CD14-positive monocyte (primary cell): ENCODE measurements around the gene LAMC1. TPM values are rescaled to one million over a fixed set of nuclear protein-coding genes. Genes with fewer than 3 reads are reported as not detected.

ENCODE experiments used
- DNase-seq, 3 donors: peaks; one replicate each; pipeline ENCODE4 v3.0.0-alpha.2; 2011 to 2022
- H2AFZ ChIP-seq: 2 replicates; pipeline ENCODE4 v1.6.0; 2012; ENCODE audit warnings: mild to moderate bottlenecking, low read depth, low read length, inconsistent platforms; ENCODE audit not compliant: insufficient read depth, poor library complexity, severe bottlenecking
- H3K27ac ChIP-seq, 2 donors: 1 replicate in 1 of 2; 2 replicates in 1 of 2; pipeline ENCODE4 v1.5.1; 2012 to 2013; ENCODE audit warnings: low read length in 2 of 2, control low read depth in 1 of 2, inconsistent platforms in 1 of 2, low read depth in 1 of 2, mild to moderate bottlenecking in 1 of 2
- H3K27me3 ChIP-seq, 2 donors: one replicate each; pipeline versions ENCODE4 v1.6.0 to v1.6.1; 2011 to 2013; ENCODE audit warnings: low read length in 2 of 2; ENCODE audit not compliant: control insufficient read depth in 2 of 2, insufficient read depth in 2 of 2
- H3K36me3 ChIP-seq, 2 donors: replicated peaks in 1 of 2; 1 replicate in 1 of 2; 2 replicates in 1 of 2; pipeline versions ENCODE4 v1.5.1 to v1.6.1; 2012 to 2013; ENCODE audit warnings: low read length in 2 of 2, control low read depth in 1 of 2, inconsistent platforms in 1 of 2, mild to moderate bottlenecking in 1 of 2; ENCODE audit not compliant: insufficient read depth in 2 of 2, control insufficient read depth in 1 of 2
- H3K4me1 ChIP-seq, 2 donors: 1 replicate in 1 of 2; 2 replicates in 1 of 2; pipeline versions ENCODE4 v1.5.1 to v1.6.1; 2012 to 2013; ENCODE audit warnings: low read length in 2 of 2, control low read depth in 1 of 2, inconsistent platforms in 1 of 2, mild to moderate bottlenecking in 1 of 2, moderate library complexity in 1 of 2; ENCODE audit not compliant: insufficient read depth in 2 of 2, control insufficient read depth in 1 of 2
- H3K4me2 ChIP-seq: replicated peaks from 2 replicates; pipeline ENCODE3; 2012; ENCODE audit warnings: low read length, moderate library complexity, mild to moderate bottlenecking; ENCODE audit not compliant: poor library complexity, severe bottlenecking; ENCODE audit errors: extremely low read depth
- H3K4me3 ChIP-seq, 3 experiments: fragments of 200-600 bp in 1 of 3; sonication (generic) in 1 of 3; replicated peaks in 1 of 3; 1 replicate in 2 of 3; 2 replicates in 1 of 3; pipeline ENCODE4 v1.5.1; 2011 to 2013; ENCODE audit warnings: low read length in 3 of 3, mild to moderate bottlenecking in 3 of 3, control low read depth in 2 of 3, low read depth in 2 of 3, inconsistent platforms in 1 of 3, moderate library complexity in 1 of 3
- H3K79me2 ChIP-seq: 2 replicates; pipeline ENCODE4 v1.6.0; 2012; ENCODE audit warnings: mild to moderate bottlenecking, control low read depth, inconsistent platforms, low read length, moderate library complexity; ENCODE audit not compliant: insufficient read depth
- H3K9ac ChIP-seq: 2 replicates; pipeline ENCODE4 v1.6.0; 2017; ENCODE audit warnings: low read length, mild to moderate bottlenecking; ENCODE audit not compliant: insufficient read depth, poor library complexity, severe bottlenecking
- H3K9me3 ChIP-seq, 2 donors: replicated peaks in 1 of 2; 1 replicate in 1 of 2; 2 replicates in 1 of 2; pipeline versions ENCODE4 v1.5.1 to v1.6.1; 2012 to 2013; ENCODE audit warnings: low read length in 2 of 2, control low read depth in 1 of 2; ENCODE audit not compliant: control insufficient read depth in 1 of 2, insufficient read depth in 1 of 2
- H4K20me1 ChIP-seq: 2 replicates; pipeline ENCODE4 v1.6.0; 2012; ENCODE audit warnings: mild to moderate bottlenecking, low read length, control low read depth, moderate library complexity; ENCODE audit not compliant: insufficient read depth
- H3K27ac Mint-ChIP-seq, 7 donors: one replicate each; pipeline ENCODE4 v1.8.0; 2020; ENCODE audit warnings: mild to moderate bottlenecking in 7 of 7, mixed read lengths in 7 of 7, moderate library complexity in 6 of 7, inconsistent platforms in 2 of 7
- H3K27me3 Mint-ChIP-seq, 3 donors: one replicate each; pipeline ENCODE4 v1.8.0; 2021 to 2022; ENCODE audit warnings: low read depth in 3 of 3, mild to moderate bottlenecking in 3 of 3, mixed read lengths in 3 of 3, moderate library complexity in 3 of 3, inconsistent platforms in 1 of 3
- H3K36me3 Mint-ChIP-seq, 2 donors: one replicate each; pipeline ENCODE4 v1.8.0; 2020; ENCODE audit warnings: mixed read lengths in 2 of 2, inconsistent platforms in 1 of 2, mild to moderate bottlenecking in 1 of 2
- H3K4me1 Mint-ChIP-seq: one replicate; pipeline ENCODE4 v1.8.0; 2020; ENCODE audit warnings: mild to moderate bottlenecking, mixed read lengths
- H3K4me3 Mint-ChIP-seq, 2 donors: one replicate each; pipeline ENCODE4 v1.8.0; 2020; ENCODE audit warnings: mild to moderate bottlenecking in 2 of 2, mixed read lengths in 2 of 2, moderate library complexity in 1 of 2
- H3K9me3 Mint-ChIP-seq, 7 donors: one replicate each; pipeline ENCODE4 v1.8.0; 2020 to 2022; ENCODE audit warnings: mixed read lengths in 7 of 7, mild to moderate bottlenecking in 6 of 7, moderate library complexity in 6 of 7, inconsistent platforms in 2 of 7
- WGBS: methylation state at CpG from one replicate; pipeline ENCODE4 v1.1.5; 2013; ENCODE audit warnings: missing lambda C conversion rate; ENCODE audit not compliant: insufficient coverage; 5-methylcytosine and 5-hydroxymethylcytosine counted together
- intact Hi-C, 2 donors: fragments of 100-400 bp; cut with micrococcal nuclease; formaldehyde crosslinking; loops; one replicate each; pipeline versions ENCODE4 v1.15.0 to v1.15.1; 2023
- polyA plus RNA-seq, 3 donors: library from polyadenylated mRNA; depleted of rRNA in 1 of 3; unstranded in 2 of 3; stranded (reverse) in 1 of 3; fragments of 300-500 nt in 2 of 3; fragments of >200 nt in 1 of 3; fragmentation: Illumina TruSeq in 2 of 3; gene quantifications; 1 replicate in 2 of 3; 2 replicates in 1 of 3; pipeline ENCODE4 v1.2.3, GENCODE V29; 2012 to 2021
- TF ChIP-seq, protein P1 (sequence below): fragments of 200-600 bp; IDR thresholded peaks from one replicate; pipeline ENCODE4 v1.8.0; 2022; ENCODE audit warnings: antibody characterized with exemption, mild to moderate bottlenecking

LAMC1 gene
- polyA plus RNA-seq, 3 donors: 0.34 to 1.7 (median 0.95) TPM

- no peaks in the 10 kb centered on the region for H3K36me3 Mint-ChIP-seq
- no peaks in the 10 kb centered on the region for H3K4me1 Mint-ChIP-seq
- H3K36me3 ChIP-seq: no peaks in the 10 kb centered on the region
- TF ChIP-seq, protein P1, sequence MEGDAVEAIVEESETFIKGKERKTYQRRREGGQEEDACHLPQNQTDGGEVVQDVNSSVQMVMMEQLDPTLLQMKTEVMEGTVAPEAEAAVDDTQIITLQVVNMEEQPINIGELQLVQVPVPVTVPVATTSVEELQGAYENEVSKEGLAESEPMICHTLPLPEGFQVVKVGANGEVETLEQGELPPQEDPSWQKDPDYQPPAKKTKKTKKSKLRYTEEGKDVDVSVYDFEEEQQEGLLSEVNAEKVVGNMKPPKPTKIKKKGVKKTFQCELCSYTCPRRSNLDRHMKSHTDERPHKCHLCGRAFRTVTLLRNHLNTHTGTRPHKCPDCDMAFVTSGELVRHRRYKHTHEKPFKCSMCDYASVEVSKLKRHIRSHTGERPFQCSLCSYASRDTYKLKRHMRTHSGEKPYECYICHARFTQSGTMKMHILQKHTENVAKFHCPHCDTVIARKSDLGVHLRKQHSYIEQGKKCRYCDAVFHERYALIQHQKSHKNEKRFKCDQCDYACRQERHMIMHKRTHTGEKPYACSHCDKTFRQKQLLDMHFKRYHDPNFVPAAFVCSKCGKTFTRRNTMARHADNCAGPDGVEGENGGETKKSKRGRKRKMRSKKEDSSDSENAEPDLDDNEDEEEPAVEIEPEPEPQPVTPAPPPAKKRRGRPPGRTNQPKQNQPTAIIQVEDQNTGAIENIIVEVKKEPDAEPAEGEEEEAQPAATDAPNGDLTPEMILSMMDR: no peak
- H2AFZ ChIP-seq: no peak overlapping the region
- no peaks in the 10 kb centered on the region for H3K4me1 ChIP-seq
- no peak overlapping the region for H3K9ac ChIP-seq
- intact Hi-C loops: no loop called here
- H3K27me3 ChIP-seq: no peaks in the 10 kb centered on the region
- H3K4me2 ChIP-seq: no peak overlapping the region
- H3K4me3 Mint-ChIP-seq: no peak overlapping the region
- peaks cover 0 to 9% (median 6%) of the 10 kb centered on the region in 7 donors for H3K9me3 Mint-ChIP-seq
- 100% methylated on average over 2 of the region's 7 CpGs for WGBS
- peaks cover 0 to 7% (median 1%) of the 10 kb centered on the region in 3 donors for H3K27me3 Mint-ChIP-seq
- DNase-seq: no peak
- no peak overlapping the region for H3K4me3 ChIP-seq
- H3K9me3 ChIP-seq: no peaks in the 10 kb centered on the region
- H3K79me2 ChIP-seq: no peaks in the 10 kb centered on the region
- H3K27ac Mint-ChIP-seq: no peak overlapping the region
- no peaks in the 10 kb centered on the region for H4K20me1 ChIP-seq
- H3K27ac ChIP-seq: no peak overlapping the region
These were observed 39.1 kb upstream of the LAMC1 start for GRCh38 chr1:182984138-182984537.

DNA sequence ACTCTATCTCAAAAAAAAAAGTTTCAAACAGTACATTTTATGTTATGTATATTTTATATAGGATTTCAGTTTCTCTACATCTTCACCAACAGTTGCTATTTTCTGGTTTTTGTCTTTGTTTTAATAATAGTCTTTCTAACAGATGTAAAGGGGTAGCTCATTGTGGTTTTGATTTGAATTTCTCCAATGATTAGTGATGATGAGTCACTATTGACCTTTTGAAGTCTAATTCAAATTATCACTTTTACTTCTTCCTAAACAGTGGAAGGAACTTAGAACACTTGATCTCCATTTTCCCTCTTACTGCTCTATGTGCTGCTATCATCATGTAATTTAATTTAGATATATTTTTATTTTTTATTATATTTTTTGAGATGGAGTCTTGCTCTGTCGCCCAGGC lies 38.6 kb upstream of the LAMC1 start:
- H3K36me3 Mint-ChIP-seq: no peaks in the 10 kb centered on the region
- Histone ChIP-seq H3K9ac (no peak overlapping the region), H3K4me2 (no peak overlapping the region), H3K9me3 (no peaks in the 10 kb centered on the region), H3K27me3 (no peaks in the 10 kb centered on the region), H3K79me2 (no peaks in the 10 kb centered on the region), H2AFZ (no peak overlapping the region), H3K4me3 (no peak overlapping the region), H3K36me3 (no peaks in the 10 kb centered on the region), H3K4me1 (no peaks in the 10 kb centered on the region), H4K20me1 (no peaks in the 10 kb centered on the region), H3K27ac (no peak overlapping the region)
- H3K9me3 Mint-ChIP-seq: peaks cover 0 to 9% (median 6%) of the 10 kb centered on the region in 7 donors
- H3K27ac Mint-ChIP-seq: no peak overlapping the region
- no peaks in the 10 kb centered on the region for H3K4me1 Mint-ChIP-seq
- no CpG with 5 or more reads among the region's 1 CpG for WGBS
- H3K27me3 Mint-ChIP-seq: peaks cover 0 to 7% (median 1%) of the 10 kb centered on the region in 3 donors
- DNase-seq: no peak
- H3K4me3 Mint-ChIP-seq: no peak overlapping the region
- TF ChIP-seq, protein P1: no peak
- intact Hi-C loops: no loop called here
